NCI-H460 (cell line): ENCODE measurements around the gene NMB. TPM values are rescaled to one million over a fixed set of nuclear protein-coding genes. Genes with fewer than 3 reads are reported as not detected.
A peak's percentile ranks its signal among the peaks of the same experiment; 100 is the strongest.
"Not testable (repeated sequence)": the region's sequence is repeated elsewhere in the genome, so short reads cannot be mapped to it uniquely, and the experiment has no call there.

Experiments used
- DNase-seq: peaks from one replicate; pipeline ENCODE4 v3.0.0-alpha.2; 2016; ENCODE audit warnings: low read depth; ENCODE audit errors: extremely low read depth
- polyA plus RNA-seq: library from polyadenylated mRNA; depleted of rRNA; stranded (reverse); fragments of >200 nt; gene quantifications from 2 replicates; pipeline ENCODE4 v1.2.3, GENCODE V29; 2014; cell fraction: nucleus; rRNA removed
- total RNA-seq: library from RNA; depleted of rRNA; stranded (reverse); fragments of >200 nt; shearing (Covaris generic); gene quantifications from 2 replicates; pipeline ENCODE4 v1.2.3, GENCODE V29; 2014; rRNA removed

Gene NMB
- 13.3 and 16.4 TPM in 2 replicates for total RNA-seq
- polyA plus RNA-seq: 15.5 and 29.2 TPM in 2 replicates

GRCh38 chr15:84658080-84658787 is at the start of gene NMB:
TSS of gene NMB (minus strand) at chr15:84658199. CDS start at chr15:84658152, 47 bp downstream.
- peak; percentile 80 for DNase-seq

GRCh38 chr15:84703808-84704207 is 45.8 kb upstream of the NMB start:
- DNase-seq: no peak

- no peak for DNase-seq
These were observed 45.0 kb upstream of the NMB start for GRCh38 chr15:84702961-84703482.

- no peak for DNase-seq
These were observed 41.7 kb upstream of the NMB start for GRCh38 chr15:84699538-84700191.

- DNase-seq: no peak
These were observed 39.4 kb upstream of the NMB start for GRCh38 chr15:84697236-84697990.

GRCh38 chr15:84696757-84697156 is 38.8 kb upstream of the NMB start:
- no peak for DNase-seq

- no peak for DNase-seq
These were observed 32.3 kb upstream of the NMB start for GRCh38 chr15:84690342-84690741.

- DNase-seq: no peak
These were observed 31.9 kb upstream of the NMB start for GRCh38 chr15:84689858-84690257.

- not testable (repeated sequence) for DNase-seq
These were observed 28.4 kb upstream of the NMB start for GRCh38 chr15:84686446-84686845.

- DNase-seq: no peak
These were observed 27.3 kb upstream of the NMB start for GRCh38 chr15:84685304-84685703.

- DNase-seq: no peak
These were observed 26.1 kb upstream of the NMB start for GRCh38 chr15:84684092-84684491.

- DNase-seq: no peak
These were observed 23.8 kb upstream of the NMB start for GRCh38 chr15:84681831-84682230.

- no peak for DNase-seq
These were observed 13.2 kb upstream of the NMB start for GRCh38 chr15:84671211-84671610.

GRCh38 chr15:84669726-84670125 is 11.7 kb upstream of the NMB start:
- no peak for DNase-seq

- DNase-seq: no peak
These were observed 10.4 kb upstream of the NMB start for GRCh38 chr15:84668221-84668982.

GRCh38 chr15:84666373-84666772 is 8.4 kb upstream of the NMB start:
- DNase-seq: no peak

GRCh38 chr15:84661001-84661400 is 3.0 kb upstream of the NMB start:
- DNase-seq: no peak

GRCh38 chr15:84659904-84660781 is 2.1 kb upstream of the NMB start:
- no peak for DNase-seq

GRCh38 chr15:84658788-84659411 is 901 bp upstream of the NMB start:
- DNase-seq: no peak
